GM23248 (cell line): Measurements from ENCODE around the gene IRF4. TPM values are rescaled to one million over a fixed set of nuclear protein-coding genes. Genes with fewer than 3 reads are reported as not detected.

ENCODE experiments used
- DNase-seq: peaks from one replicate; pipeline ENCODE4 v3.0.0-alpha.2; 2015
- H2AFZ ChIP-seq: fragments of 200-600 bp; sonication (generic); 2 replicates; pipeline ENCODE4 v1.6.1; 2016; ENCODE audit warnings: antibody characterized with exemption
- H3F3A ChIP-seq: fragments of 200-600 bp; sonication (generic); 2 replicates; pipeline ENCODE4 v1.6.1; 2016; ENCODE audit warnings: mild to moderate bottlenecking, antibody characterized with exemption, mixed run types; ENCODE audit not compliant: insufficient read depth
- H3K27ac ChIP-seq: fragments of 200-600 bp; sonication (generic); 2 replicates; pipeline ENCODE4 v1.5.1; 2016; ENCODE audit warnings: mild to moderate bottlenecking
- H3K27me3 ChIP-seq: fragments of 200-600 bp; sonication (generic); replicated peaks from 2 replicates; pipeline ENCODE4 v1.6.1; 2016; ENCODE audit warnings: mild to moderate bottlenecking; ENCODE audit not compliant: insufficient read depth
- H3K36me3 ChIP-seq: fragments of 200-600 bp; sonication (generic); 2 replicates; pipeline ENCODE4 v1.6.1; 2016; ENCODE audit warnings: low read depth, mild to moderate bottlenecking
- H3K4me1 ChIP-seq: fragments of 200-600 bp; sonication (generic); 2 replicates; pipeline ENCODE4 v1.6.1; 2016; ENCODE audit warnings: mild to moderate bottlenecking; ENCODE audit not compliant: insufficient read depth
- H3K4me2 ChIP-seq: fragments of 200-600 bp; sonication (generic); one replicate; pipeline ENCODE4 v1.6.1; 2016; ENCODE audit warnings: mild to moderate bottlenecking; ENCODE audit not compliant: unreplicated experiment
- H3K4me3 ChIP-seq: fragments of 200-600 bp; sonication (generic); 2 replicates; pipeline ENCODE4 v1.5.1; 2016; ENCODE audit warnings: mild to moderate bottlenecking
- H3K79me2 ChIP-seq: fragments of 200-600 bp; sonication (generic); 2 replicates; pipeline ENCODE4 v1.6.1; 2016; ENCODE audit warnings: mild to moderate bottlenecking; ENCODE audit not compliant: insufficient read depth
- H3K9ac ChIP-seq: fragments of 200-600 bp; sonication (generic); 2 replicates; pipeline ENCODE4 v1.6.1; 2016; ENCODE audit warnings: mild to moderate bottlenecking
- H3K9me2 ChIP-seq: fragments of 200-600 bp; sonication (generic); 2 replicates; pipeline ENCODE4 v1.6.1; 2016; ENCODE audit warnings: mixed run types, mild to moderate bottlenecking, moderate library complexity; ENCODE audit not compliant: insufficient read depth
- H3K9me3 ChIP-seq: fragments of 200-600 bp; sonication (generic); one replicate; pipeline ENCODE4 v1.6.1; 2017; ENCODE audit warnings: low read depth
- H4K20me1 ChIP-seq: fragments of 200-600 bp; sonication (generic); 2 replicates; pipeline ENCODE4 v1.6.0; 2016; ENCODE audit not compliant: insufficient read depth
- EZH2 ChIP-seq: fragments of 200-600 bp; sonication (generic); IDR thresholded peaks from 2 replicates; pipeline ENCODE4 v1.6.1; 2018; ENCODE audit warnings: antibody characterized with exemption, mild to moderate bottlenecking; ENCODE audit not compliant: insufficient read depth, poor library complexity, severe bottlenecking
- EZH2phosphoT487 ChIP-seq: fragments of 200-600 bp; sonication (generic); IDR thresholded peaks from 2 replicates; pipeline ENCODE4 v1.6.1; 2018; ENCODE audit warnings: antibody characterized with exemption, moderate library complexity, mild to moderate bottlenecking, low read depth; ENCODE audit not compliant: insufficient read depth
- WGBS, 2 experiments: methylation state at CpG; one replicate each; pipeline ENCODE4 v1.1.6; 2015 to 2017; ENCODE audit warnings: low lambda C conversion rate in 2 of 2, low coverage in 1 of 2; ENCODE audit errors: missing lambda C conversion rate in 2 of 2; 5-methylcytosine and 5-hydroxymethylcytosine counted together
- in situ Hi-C: fragments of 300-500 bp; cut with MboI; formaldehyde crosslinking; loops from 2 replicates; pipeline ENCODE4 v1.15.0; 2020
- polyA plus RNA-seq: library from polyadenylated mRNA; unstranded; fragments of >200 nt; fragmentation: Nextera tagmentation; extraction: Ambion mirVana; gene quantifications from 2 replicates; pipeline ENCODE4 v1.2.1, GENCODE V29; 2016
- total RNA-seq: library from RNA; depleted of rRNA; stranded (reverse); fragments of >200 nt; shearing (Covaris generic); gene quantifications from 2 replicates; pipeline ENCODE4 v1.2.3, GENCODE V29; 2014

Gene IRF4
- total and polyA plus RNA-seq, 2 experiments from 2014 or later: 0.23 TPM; not detected in 1

DNA sequence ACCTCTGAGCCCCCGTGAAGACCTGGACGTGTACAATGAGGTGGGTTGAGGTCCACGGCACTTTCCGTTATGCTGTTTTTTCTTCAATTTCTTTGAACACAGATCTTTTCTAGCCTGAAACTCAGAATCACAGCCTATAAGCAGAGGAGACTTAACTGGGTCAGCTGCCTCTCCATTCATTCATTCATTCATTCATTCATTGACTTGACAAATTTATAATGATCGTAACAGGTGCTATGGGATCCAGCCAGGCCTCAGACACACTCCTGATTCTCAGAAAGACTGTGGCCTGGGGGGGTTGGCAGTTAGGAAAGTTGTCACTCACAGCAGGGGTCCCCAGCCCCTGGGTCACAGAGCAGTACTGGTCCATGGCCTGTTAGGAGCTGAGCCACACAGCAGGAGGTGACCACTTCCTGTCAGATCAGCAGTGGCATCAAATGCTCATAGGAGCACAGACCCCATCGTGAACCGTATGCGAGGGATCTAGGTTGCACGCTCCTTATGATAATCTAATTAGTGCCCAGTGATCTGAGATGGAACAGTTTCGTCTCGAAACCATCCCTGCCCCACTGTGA lies 38.6 kb upstream of the IRF4 start:
- H3K79me2 ChIP-seq: no peaks in the 10 kb centered on the region
- no peak overlapping the region for H3K9ac ChIP-seq
- H3K27me3 ChIP-seq: no peaks in the 10 kb centered on the region
- no peaks in the 10 kb centered on the region for H3K36me3 ChIP-seq
- DNase-seq: no peak
- no peaks in the 10 kb centered on the region for H3K4me1 ChIP-seq
- H4K20me1 ChIP-seq: no peaks in the 10 kb centered on the region
- no peak for TF ChIP-seq EZH2
- H3K9me3 ChIP-seq: no peaks in the 10 kb centered on the region
- no peak overlapping the region for H3K4me2 ChIP-seq
- no peaks in the 10 kb centered on the region for H3K9me2 ChIP-seq
- 65 to 66% methylated on average over 11 of the region's 11 CpGs for WGBS, 2 experiments
- H3K27ac ChIP-seq: no peak overlapping the region
- in situ Hi-C loops: no loop called here
- no peaks in the 10 kb centered on the region for H3F3A ChIP-seq
- H2AFZ ChIP-seq: no peak overlapping the region
- H3K4me3 ChIP-seq: no peak overlapping the region

DNA sequence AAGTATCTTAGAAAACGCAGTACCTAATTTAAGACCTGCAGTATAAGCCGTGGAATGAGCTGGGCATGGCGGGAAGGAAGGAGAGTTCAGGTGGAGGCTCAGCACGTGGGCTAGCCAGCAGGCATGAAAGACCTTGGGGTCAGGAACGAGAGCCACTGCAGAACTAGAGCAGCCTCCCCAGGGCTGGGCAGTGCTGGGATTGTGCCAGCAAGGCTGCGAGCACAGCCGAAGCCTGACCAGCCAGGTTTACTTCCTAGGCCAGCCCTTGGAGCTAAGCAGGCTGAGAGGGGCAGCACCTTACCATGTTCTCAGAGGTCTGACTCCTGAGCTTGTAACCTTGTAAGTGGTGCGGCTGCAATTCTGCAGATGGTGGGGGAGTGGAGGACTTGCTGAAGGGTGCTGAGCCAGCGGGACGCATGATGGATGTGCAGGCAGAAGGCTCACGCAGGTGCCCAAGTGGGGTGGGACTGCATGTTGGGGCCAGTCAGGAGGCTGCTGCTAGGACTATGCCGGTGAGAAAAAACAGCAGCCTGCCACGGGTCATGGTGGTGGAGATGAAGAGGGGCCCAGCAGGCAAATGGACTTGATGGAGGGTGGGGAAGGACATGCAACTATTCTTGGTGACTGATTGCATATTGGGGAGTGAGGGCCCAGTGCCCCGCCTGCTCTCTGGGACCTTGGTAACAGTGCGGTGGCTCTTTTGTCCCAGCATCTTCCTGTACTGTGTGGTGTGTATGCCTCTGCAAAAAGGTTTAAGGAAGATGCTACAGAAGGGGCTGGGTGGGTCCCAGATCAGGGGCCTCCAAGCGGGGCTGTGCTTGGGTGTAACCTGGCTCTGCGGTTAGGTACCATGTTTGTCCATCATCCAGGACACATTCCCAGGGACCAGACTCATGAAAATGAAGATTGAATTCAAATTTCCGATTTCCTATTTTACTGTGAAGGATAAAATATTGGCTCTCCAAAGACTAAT lies 37.6 kb upstream of the IRF4 start:
- in situ Hi-C loops: no loop called here
- WGBS, 2 experiments: 67 to 70% methylated on average over 18 of the region's 18 CpGs

GRCh38 chr6:354631-355280 lies 36.8 kb upstream of the IRF4 start:
- Histone ChIP-seq H2AFZ (no peak overlapping the region), H3K4me1 (no peaks in the 10 kb centered on the region), H3K27me3 (no peaks in the 10 kb centered on the region), H3K9me2 (no peaks in the 10 kb centered on the region), H3F3A (no peaks in the 10 kb centered on the region), H4K20me1 (no peaks in the 10 kb centered on the region), H3K4me2 (no peak overlapping the region), H3K79me2 (no peaks in the 10 kb centered on the region), H3K9me3 (no peaks in the 10 kb centered on the region), H3K27ac (no peak overlapping the region), H3K36me3 (no peaks in the 10 kb centered on the region), H3K9ac (no peak overlapping the region), H3K4me3 (no peak overlapping the region)
- TF ChIP-seq EZH2 (no peak), EZH2phosphoT487 (no peak)
- no peak for DNase-seq
- 69 to 70% methylated on average over 15 of the region's 15 CpGs for WGBS, 2 experiments
- in situ Hi-C loops: no loop called here

More for the DNA sequence above, 37.6 kb upstream of the IRF4 start:
- no peak for DNase-seq
- H3K4me1 ChIP-seq: no peaks in the 10 kb centered on the region
- H3K9me2 ChIP-seq: no peaks in the 10 kb centered on the region
- no peaks in the 10 kb centered on the region for H3K79me2 ChIP-seq
- H3K4me3 ChIP-seq: no peak overlapping the region
- H3K36me3 ChIP-seq: no peaks in the 10 kb centered on the region
- H3K27me3 ChIP-seq: no peaks in the 10 kb centered on the region
- no peaks in the 10 kb centered on the region for H3K9me3 ChIP-seq
- H3K27ac ChIP-seq: no peak overlapping the region
- H3K9ac ChIP-seq: no peak overlapping the region
- H3K4me2 ChIP-seq: no peak overlapping the region
- TF ChIP-seq EZH2phosphoT487: no peak
- no peak for TF ChIP-seq EZH2
- H3F3A ChIP-seq: no peaks in the 10 kb centered on the region
- no peak overlapping the region for H2AFZ ChIP-seq
- no peaks in the 10 kb centered on the region for H4K20me1 ChIP-seq

DNA sequence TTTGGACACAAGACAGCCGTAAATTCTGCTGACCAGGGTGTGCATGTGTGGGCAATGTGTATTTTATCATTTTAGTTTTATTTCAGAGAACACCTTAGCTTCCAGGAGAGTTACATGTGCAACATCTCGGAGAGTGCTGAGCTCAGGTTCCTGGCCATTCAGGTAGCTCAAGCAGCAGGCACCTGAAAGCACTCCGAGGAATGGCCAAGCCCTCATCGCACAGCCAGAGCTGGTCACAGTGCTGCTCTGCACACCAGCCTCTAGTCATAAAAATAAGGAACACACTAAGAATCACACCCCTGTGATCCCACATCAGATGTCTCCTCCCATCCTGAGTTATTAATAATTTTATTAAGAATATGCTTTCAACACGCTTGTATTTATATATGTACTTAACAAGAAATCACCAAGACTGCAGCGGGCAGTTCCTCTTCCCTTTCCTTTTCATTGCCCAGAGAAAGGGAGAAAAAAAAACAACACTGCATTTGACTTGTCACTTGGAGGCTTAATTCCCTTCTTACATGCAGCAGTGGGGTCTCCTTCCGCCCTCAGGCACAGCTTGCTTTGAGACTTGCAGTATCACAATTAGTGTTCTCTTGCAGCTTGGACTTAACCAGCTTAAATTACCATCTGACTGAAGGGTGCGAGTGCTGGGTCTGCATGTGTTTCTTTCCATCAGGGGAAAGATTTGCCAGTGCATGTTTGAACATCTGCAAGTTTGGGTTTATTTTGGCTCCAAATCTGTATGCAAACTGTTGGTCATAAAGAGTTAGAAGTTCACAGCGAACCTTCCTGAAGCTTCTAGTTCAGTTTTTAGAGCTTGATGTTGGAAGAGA lies 36.0 kb upstream of the IRF4 start:
- no peaks in the 10 kb centered on the region for H3K9me2 ChIP-seq
- H4K20me1 ChIP-seq: no peaks in the 10 kb centered on the region
- DNase-seq: no peak
- TF ChIP-seq EZH2phosphoT487: no peak
- no peak for TF ChIP-seq EZH2
- H3K27ac ChIP-seq: no peak overlapping the region
- H3K9me3 ChIP-seq: no peaks in the 10 kb centered on the region
- no peaks in the 10 kb centered on the region for H3K27me3 ChIP-seq
- no peaks in the 10 kb centered on the region for H3K4me1 ChIP-seq
- H3K9ac ChIP-seq: no peak overlapping the region
- H3K4me2 ChIP-seq: no peak overlapping the region
- H3K4me3 ChIP-seq: no peak overlapping the region
- no peaks in the 10 kb centered on the region for H3K79me2 ChIP-seq
- 49 to 52% methylated on average over 9 of the region's 9 CpGs for WGBS, 2 experiments
- no peaks in the 10 kb centered on the region for H3F3A ChIP-seq
- in situ Hi-C loops: no loop called here
- no peak overlapping the region for H2AFZ ChIP-seq
- no peaks in the 10 kb centered on the region for H3K36me3 ChIP-seq
